Stimulated activated naive CD4-positive, alpha-beta T cell treated with Interleukin-2 at 50 U/mL for 16 hours (primary cell): ENCODE results near the gene ABR.
"Not testable (repeated sequence)": the region's sequence is repeated elsewhere in the genome, so short reads cannot be mapped to it uniquely, and the experiment has no call there.

Source experiments
- DNase-seq: peaks from one replicate; lab custom pipeline; 2025; lab: John Stamatoyannopoulos, UW

The ABR gene

DNA sequence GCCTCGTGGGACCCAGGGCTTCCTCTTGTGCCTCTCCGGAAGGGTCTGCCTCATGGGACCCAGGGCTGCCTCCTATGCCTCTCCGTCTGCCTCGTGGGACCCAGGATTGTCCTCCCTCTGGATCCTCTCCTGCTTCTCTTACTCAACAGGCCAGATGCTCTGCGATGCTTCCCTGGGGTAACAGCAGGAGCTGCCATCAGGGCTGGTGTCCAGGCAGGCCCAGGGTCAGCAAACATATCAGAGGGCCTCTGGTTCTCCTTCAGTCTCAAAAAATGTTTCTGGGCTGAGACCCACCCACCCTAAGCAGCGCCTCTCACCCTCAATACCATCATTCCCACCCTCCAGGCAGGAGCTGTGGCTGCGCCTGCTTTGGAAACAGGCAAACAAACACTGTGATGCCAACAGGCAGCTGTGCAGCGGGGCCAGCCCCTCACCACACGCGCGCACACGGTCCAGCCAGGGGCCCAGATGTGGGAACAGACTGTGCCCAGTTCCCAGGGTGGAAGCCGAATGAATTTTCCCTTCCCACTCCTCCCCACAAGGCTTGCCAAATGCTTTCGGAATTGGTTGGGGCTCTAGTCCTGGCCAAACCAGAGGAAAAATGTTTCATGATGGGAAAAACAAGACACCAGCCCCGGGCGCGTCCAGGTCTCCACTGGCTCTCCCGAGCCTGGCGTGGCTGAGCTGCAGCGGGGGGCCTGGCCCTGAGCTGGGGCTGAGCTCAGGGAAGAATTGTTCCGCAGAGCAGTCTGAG is 171.6 kb downstream of the ABR start:
- no peak for DNase-seq

DNA sequence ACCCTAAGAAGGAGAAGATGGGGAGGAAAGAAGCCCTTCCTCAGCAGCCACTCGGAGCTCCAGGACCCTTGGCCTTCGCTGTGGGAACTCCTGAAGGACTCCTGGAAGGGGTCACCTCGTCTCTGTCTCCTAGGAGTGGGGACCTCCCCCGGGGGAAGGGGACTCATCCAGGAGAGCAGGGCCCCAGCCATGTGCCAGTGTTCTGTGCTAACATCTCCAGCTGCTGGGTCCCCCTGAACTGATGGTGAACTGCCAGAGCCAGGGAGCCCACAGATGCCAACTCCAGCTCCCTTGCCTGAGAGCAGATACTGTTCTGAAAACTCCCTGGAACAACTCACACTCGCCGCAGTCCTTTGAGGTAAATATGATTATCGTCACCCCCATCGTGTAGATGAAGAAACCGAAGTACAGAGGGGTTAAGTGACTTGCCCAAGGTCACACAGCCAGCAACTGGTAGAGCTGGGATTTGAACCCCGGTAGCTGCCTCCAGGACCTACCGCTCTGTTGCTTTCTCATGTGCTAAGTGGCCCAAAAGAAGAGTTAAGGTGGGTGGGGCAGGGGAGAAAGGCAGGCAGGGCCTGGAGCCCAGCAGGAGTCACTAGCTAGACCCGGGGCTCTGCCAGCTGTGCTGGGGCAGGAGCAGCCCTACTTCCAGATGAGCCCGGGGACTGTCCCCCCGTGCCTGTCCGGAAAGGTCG is 172.3 kb downstream of the ABR start:
- DNase-seq = no peak

DNA sequence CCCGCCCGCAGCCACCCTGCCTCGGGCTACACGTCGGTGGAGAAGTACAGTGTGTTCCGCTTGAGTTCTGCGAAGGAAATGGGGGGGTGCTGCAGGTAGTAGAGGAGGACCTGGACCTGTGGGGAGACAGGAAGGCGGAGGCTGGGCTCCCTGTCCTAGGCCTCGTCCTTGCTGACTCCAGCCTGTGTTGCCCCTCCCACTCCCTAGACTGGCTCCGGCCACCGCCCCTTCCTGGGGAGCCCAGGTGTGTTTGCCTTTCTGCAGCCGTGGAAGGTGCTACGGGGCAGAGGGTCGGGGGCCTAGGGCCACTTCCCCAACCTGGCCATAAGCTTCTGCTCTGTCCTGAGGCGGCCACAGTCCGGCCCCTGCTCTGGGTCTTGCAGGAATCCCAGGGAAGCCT is 173.7 kb downstream of the ABR start:
- no peak for DNase-seq

- DNase-seq = no peak
These were observed 174.3 kb downstream of the ABR start for GRCh38 chr17:1005361-1005946.

- no peak for DNase-seq
These were observed 174.9 kb downstream of the ABR start for GRCh38 chr17:1004769-1005295.

DNA sequence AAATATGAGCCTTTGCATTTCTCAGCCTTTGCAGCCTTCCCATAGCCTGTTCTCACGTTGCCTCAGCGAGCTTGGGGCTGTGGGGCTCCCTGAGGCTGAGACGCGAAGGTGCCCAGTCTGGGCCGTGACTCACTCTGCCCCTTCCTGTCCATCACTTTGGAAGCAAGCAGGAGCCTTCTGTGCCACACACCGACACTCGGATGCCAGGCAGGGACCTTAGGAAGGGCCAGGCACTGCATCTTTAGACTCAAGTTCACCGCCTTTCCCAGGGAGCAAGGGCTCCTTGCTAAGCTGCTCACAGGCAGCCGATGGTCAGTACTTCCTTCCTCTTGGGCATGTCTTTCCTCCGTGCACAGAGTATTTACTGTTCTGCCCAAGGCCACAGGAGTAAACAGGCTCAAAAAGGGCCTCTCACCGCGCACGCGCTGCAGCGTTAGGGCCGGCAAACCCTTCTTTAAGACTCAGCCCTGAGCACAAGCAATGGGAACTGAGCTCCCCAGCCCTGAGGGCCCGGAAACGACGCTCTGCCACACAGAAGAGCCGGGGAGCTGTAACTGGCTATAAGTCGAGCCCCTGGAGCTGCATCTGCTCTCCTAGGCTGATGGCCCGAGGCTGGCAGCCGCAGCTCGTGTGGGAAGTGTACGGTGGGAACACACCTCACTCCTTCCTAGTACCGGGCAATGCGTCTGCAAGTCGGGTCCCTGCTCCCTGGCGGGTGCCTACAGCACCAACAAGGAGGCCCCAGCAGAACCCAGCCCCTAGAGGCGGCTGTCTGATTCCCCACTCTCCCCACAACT is 175.6 kb downstream of the ABR start:
- DNase-seq = no peak

GRCh38 chr17:1003633-1003971 is 176.2 kb downstream of the ABR start:
- no peak for DNase-seq

DNA sequence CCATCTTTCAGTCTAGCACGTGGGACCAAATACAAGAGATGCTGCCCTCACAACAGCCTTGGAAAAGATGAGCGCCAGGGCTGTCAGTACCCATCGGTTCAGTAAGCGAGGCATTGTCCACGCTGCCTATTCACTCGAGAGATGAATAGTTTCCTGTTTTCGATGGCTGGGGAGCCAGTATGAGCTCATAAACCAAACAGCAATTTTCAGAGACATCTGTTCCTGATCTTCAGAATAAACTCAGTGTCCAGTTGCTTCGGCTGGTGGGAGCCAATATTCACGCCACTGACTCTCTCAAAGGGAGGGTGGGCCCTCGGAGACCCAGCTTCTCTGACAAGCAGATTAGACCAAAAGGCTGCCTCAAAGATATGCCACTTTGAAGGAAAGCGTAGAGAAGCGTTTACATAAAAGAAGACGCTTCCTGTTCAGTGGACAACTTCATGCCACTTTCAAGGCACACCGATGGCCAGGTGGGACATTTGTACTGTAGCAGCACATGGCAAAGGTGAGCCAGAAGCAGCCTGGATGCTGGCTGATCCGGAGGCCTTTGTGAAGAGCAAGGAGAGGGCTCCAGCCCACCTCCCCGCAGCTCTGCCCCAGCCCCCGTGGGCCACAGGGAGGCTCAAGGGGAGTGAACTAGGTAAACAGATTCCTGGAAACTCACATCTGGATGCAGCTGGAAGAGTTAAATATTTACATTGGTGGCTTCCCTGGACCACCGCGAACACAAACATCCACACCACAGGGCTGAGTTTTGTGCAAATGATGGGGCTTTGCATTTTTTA is 176.8 kb downstream of the ABR start:
- no peak for DNase-seq

- DNase-seq = no peak
These were observed 177.4 kb downstream of the ABR start for GRCh38 chr17:1002412-1002753.

DNA sequence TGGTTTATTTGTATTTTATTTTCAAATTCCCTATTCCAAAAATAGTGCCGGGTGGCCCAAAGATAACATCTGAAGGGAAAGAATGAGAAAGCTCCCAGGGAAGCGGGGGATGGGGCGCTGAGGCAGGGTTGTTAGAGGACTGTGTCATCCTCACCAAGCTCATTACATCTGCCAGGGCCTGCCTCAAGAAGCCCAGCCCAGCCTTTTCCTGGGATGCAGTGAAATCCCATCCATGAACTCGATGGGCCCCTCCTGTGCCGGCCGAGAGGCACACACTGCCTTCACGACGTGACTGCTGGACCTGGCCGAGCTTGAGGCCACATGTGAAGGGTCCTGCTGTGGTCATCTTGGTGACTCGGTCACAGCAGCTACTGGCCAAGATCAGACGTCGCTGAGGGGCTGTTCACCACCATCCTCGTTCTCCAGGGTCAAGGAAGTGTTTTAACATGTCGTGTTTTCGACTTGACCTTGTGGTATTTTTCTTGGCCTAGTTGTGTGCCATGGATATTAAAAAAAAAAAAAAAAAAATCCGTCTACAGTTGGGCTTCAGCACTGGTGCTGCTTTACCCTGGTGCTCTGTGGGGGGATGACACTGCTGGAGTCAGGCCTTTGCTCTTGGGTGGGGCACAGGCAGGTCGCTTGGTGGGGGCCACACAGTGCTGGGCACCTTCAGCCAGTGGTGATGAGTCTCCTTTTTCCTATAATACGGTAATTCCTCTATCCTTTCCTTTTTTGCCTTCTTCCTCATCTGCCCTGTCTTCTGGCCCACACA is 178.0 kb downstream of the ABR start:
- no peak for DNase-seq

DNA sequence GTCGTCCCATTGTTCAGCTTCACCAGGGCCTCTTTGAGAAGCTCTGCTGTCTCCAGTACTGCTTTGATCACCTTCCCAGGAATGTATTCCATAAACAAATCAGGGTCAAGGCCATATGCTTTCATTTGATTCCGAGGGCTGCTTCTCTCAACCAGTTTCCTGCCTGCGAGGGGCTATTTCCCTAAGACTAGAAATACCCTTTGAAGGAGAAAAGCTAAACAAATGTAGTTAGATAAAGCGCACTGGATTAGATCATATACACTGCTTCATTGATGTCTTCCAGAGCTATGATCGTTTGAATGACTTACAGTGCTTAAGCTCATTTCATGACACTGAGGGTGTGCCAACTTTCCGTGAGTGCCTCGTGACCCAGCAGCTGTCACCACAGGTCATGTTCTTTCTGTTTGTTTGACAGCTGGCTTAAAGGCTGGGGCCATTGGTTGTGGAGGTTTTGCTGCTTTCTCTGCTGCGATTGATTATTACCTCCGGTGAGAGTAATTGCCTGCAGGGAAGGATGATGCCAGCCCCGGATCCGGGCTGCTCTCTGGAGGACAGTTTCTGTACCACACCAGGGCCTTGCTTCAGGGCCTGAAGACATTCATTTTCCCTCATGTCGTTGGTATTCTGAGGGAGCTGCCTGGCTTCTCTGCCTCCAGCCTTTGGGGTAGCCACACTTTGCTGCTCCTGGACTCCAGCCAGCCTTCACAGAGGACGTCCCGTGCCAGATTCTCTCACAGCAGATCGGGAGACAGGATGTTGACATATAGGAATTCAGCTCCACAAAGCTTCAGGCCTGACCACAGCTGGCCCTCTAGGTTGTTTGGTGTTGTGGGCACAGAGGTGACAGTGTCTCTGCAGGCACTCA is 179.0 kb downstream of the ABR start:
- DNase-seq = no peak

GRCh38 chr17:998111-998510 is 181.7 kb downstream of the ABR start:
- no peak for DNase-seq

DNA sequence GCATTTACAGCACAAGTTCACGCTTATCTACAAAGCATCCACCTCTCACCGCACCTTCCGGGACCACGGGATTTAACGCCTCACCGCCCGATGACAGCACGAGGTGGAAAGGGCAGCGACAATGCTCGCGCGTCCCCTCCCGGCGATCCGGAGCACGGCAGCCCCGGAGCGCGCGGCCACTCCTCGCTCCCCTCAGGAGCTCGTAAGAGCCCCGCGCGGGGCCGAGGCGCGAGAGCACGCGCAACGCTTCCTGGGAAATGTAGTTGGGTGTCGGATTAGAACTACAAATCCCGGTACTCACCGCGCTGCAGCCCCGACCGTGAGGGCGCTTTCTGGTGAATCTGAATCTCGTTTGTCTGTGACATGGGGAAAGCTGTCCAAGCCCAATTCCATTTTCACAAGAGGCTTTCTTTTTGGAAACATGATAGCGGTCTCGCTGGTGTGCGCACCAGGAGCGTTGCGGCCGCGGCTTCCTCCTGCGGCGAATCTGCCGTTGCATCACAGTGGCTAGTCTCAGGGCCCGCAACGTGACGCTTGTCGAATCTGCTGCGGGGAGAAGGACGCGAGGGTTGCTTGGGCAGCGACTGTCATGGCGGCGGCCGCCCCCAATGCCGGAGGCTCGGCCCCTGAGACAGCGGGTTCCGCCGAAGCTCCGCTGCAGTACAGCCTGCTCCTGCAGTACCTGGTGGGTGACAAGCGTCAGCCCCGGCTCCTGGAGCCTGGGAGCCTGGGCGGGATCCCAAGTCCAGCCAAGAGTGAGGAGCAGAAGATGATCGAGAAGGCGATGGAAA is 183.0 kb downstream of the ABR start, which contains the start of gene TIMM22:
TSS of gene TIMM22 (plus strand) at position 576 of the 791 bp plus-strand sequence. CDS start at position 590, 14 bp downstream.
- peak; percentile 92 for DNase-seq

GRCh38 chr17:995324-995723 is 184.5 kb downstream of the ABR start:
- DNase-seq = not testable (repeated sequence)

- DNase-seq = no peak
These were observed 186.8 kb downstream of the ABR start for GRCh38 chr17:992933-993332.

- DNase-seq = no peak
These were observed 191.2 kb downstream of the ABR start for GRCh38 chr17:988561-988960.

- no peak for DNase-seq
These were observed 191.8 kb downstream of the ABR start for GRCh38 chr17:987931-988330.

DNA sequence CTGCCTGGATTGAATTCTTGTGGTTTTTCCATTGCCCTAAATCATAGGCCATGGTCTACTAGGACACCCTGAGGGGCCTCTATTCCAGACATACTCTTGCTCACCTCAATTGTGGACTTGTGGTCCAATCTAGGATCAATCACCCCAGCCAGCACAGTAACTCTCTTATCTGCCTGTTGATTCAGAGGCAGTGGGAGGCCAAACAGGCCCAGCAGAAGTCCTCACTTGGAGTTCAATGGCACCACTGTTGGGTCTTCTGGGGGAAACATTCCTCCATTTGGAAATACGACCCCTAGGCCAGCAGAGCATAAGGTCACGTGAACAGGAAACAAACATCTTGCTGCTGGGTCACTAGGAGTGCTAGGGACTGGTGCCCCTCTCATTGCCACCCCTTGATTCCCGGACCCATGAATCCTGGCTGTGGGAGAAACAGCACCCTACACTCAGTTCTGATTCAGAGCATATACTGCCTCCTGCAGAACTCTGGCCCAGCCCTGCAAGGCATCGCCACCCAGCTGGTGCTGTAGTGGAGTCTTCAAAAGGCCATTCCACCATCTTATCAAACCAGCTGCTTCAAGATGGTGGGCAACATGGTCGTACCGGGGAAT is 193.4 kb downstream of the ABR start:
- DNase-seq = no peak

DNA sequence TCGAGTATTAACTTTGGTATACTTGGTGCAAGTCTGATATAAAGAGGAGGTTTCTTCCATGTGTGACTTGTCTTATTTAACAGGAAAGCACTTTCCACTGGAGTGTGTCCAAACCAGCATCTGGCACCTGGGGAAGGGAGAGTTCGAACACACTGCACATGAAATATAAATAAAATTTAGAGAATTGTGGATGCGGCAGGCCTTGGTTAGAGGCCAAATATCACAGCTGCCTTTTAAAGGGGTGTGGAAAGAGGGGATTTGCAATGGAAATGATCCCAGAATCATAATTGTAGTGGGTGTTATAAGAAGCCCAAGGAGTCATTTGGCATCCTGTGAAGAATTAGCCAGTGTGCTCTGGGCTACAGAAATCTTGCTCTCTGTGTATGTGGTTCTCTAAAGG is 195.9 kb downstream of the ABR start:
- DNase-seq = no peak
